HepG2 (cell line): ENCODE measurements around the gene DUS1L. TPM values are rescaled to one million over a fixed set of nuclear protein-coding genes. Genes with fewer than 3 reads are reported as not detected.

Experiments used
- AHR ChIP-seq: IDR thresholded peaks from 2 replicates; pipeline ENCODE4 v1.6.1; 2018; ENCODE audit warnings: missing genetic modification reagents, missing compliant biosample characterization
- FOXO1 ChIP-seq: sonication (generic); formaldehyde crosslinking; IDR thresholded peaks from 2 replicates; pipeline ENCODE4 v1.4.0; 2020; ENCODE audit warnings: missing genetic modification reagents
- FOXP1 ChIP-seq, 2 experiments: fragments of 450-650 bp in 1 of 2; IDR thresholded peaks; 2 replicates each; pipeline ENCODE4 v1.6.1; 2017 to 2018; ENCODE audit warnings: antibody characterized with exemption in 1 of 2
- NCOA1 ChIP-seq: sonication (generic); formaldehyde crosslinking; IDR thresholded peaks from 2 replicates; pipeline ENCODE4 v1.9.0; 2021; ENCODE audit warnings: missing genetic modification reagents
- NRL ChIP-seq: sonication (generic); formaldehyde crosslinking; IDR thresholded peaks from 2 replicates; pipeline ENCODE4 v1.5.0; 2020; ENCODE audit warnings: missing genetic modification reagents, mild to moderate bottlenecking, moderate library complexity, borderline replicate concordance
- PRDM15 ChIP-seq: sonication (generic); formaldehyde crosslinking; IDR thresholded peaks from 2 replicates; pipeline ENCODE4 v1.4.0; 2020; ENCODE audit warnings: missing genetic modification reagents
- RORA ChIP-seq: sonication (generic); formaldehyde crosslinking; IDR thresholded peaks from 2 replicates; pipeline ENCODE4 v1.5.0; 2020; ENCODE audit warnings: mild to moderate bottlenecking, missing genetic modification reagents, moderate library complexity
- SIX4 ChIP-seq: sonication (generic); formaldehyde crosslinking; IDR thresholded peaks from 2 replicates; pipeline ENCODE4 v1.4.0; 2020; ENCODE audit warnings: missing genetic modification reagents
- TCF7L2 ChIP-seq: IDR thresholded peaks from 2 replicates; pipeline ENCODE4 v1.6.1; 2011; ENCODE audit warnings: mild to moderate bottlenecking, low read depth, low read length, moderate library complexity
- YEATS4 ChIP-seq: sonication (generic); formaldehyde crosslinking; IDR thresholded peaks from 2 replicates; pipeline ENCODE4 v1.4.0; 2020; ENCODE audit warnings: missing genetic modification reagents, borderline replicate concordance
- ZBTB21 ChIP-seq: sonication (generic); formaldehyde crosslinking; IDR thresholded peaks from 2 replicates; pipeline ENCODE4 v1.4.0; 2020; ENCODE audit warnings: missing genetic modification reagents
- ZMAT3 ChIP-seq: sonication (generic); formaldehyde crosslinking; conservative IDR thresholded peaks from 2 replicates; pipeline ENCODE4 v1.7.0; 2021; ENCODE audit warnings: missing genetic modification reagents
- ZNF530 ChIP-seq: sonication (generic); formaldehyde crosslinking; IDR thresholded peaks from 2 replicates; pipeline ENCODE4 v1.5.0; 2020; ENCODE audit warnings: low read depth, mild to moderate bottlenecking, missing genetic modification reagents
- ZNF550 ChIP-seq: sonication (generic); formaldehyde crosslinking; IDR thresholded peaks from 2 replicates; pipeline ENCODE4 v1.4.0; 2020; ENCODE audit warnings: mild to moderate bottlenecking, missing genetic modification reagents, borderline replicate concordance
- ZSCAN21 ChIP-seq: sonication (generic); formaldehyde crosslinking; IDR thresholded peaks from 2 replicates; pipeline ENCODE4 v1.8.0; 2022; ENCODE audit warnings: mild to moderate bottlenecking, missing genetic modification reagents, moderate library complexity, borderline replicate concordance
- polyA plus RNA-seq, 8 experiments: library from polyadenylated mRNA; depleted of rRNA in 3 of 8; stranded (reverse) in 7 of 8; unstranded in 1 of 8; fragments of >200 nt; fragmentation: Illumina TruSeq in 4 of 8; extraction: Trizol in 4 of 8; gene quantifications; 2 replicates each; pipeline versions ENCODE4 v1.2.1 to v1.2.3, GENCODE V29; 2011 to 2016; ENCODE audit warnings: low read depth in 4 of 8, missing spikeins in 1 of 8, mixed read lengths in 1 of 8; ENCODE audit not compliant: insufficient read depth in 1 of 8
- total RNA-seq, 5 experiments: library from RNA; depleted of rRNA; stranded (reverse); fragments of >200 nt; fragmentation: Illumina TruSeq; extraction: Trizol; gene quantifications; 2 replicates each; pipeline ENCODE4 v1.2.3, GENCODE V29; 2016; ENCODE audit warnings: low read depth in 1 of 5
- TF ChIP-seq, protein P1 (sequence below): sonication (generic); formaldehyde crosslinking; IDR thresholded peaks from 2 replicates; pipeline ENCODE4 v1.5.1; 2020; ENCODE audit warnings: missing genetic modification reagents, mild to moderate bottlenecking, borderline replicate concordance
- TF ChIP-seq, protein P2 (sequence below): sonication (generic); formaldehyde crosslinking; IDR thresholded peaks from 2 replicates; pipeline ENCODE4 v1.8.0; 2022; ENCODE audit warnings: mild to moderate bottlenecking, missing genetic modification reagents, moderate library complexity
- TF ChIP-seq, protein P3 (sequence below): sonication (generic); formaldehyde crosslinking; conservative IDR thresholded peaks from 2 replicates; pipeline ENCODE4 v1.4.0; 2020; ENCODE audit warnings: missing genetic modification reagents
- TF ChIP-seq, protein P4 (sequence below): IDR thresholded peaks from 2 replicates; pipeline ENCODE4 v1.6.1; 2016; ENCODE audit warnings: missing compliant biosample characterization, missing genetic modification reagents, borderline replicate concordance

The DUS1L gene
- total and polyA plus RNA-seq, 2 of the 13 experiments (the other 11 are each of a cell fraction or from before 2014, with no cell fraction given), result 81.0 to 109 TPM

- TF ChIP-seq, protein P1, sequence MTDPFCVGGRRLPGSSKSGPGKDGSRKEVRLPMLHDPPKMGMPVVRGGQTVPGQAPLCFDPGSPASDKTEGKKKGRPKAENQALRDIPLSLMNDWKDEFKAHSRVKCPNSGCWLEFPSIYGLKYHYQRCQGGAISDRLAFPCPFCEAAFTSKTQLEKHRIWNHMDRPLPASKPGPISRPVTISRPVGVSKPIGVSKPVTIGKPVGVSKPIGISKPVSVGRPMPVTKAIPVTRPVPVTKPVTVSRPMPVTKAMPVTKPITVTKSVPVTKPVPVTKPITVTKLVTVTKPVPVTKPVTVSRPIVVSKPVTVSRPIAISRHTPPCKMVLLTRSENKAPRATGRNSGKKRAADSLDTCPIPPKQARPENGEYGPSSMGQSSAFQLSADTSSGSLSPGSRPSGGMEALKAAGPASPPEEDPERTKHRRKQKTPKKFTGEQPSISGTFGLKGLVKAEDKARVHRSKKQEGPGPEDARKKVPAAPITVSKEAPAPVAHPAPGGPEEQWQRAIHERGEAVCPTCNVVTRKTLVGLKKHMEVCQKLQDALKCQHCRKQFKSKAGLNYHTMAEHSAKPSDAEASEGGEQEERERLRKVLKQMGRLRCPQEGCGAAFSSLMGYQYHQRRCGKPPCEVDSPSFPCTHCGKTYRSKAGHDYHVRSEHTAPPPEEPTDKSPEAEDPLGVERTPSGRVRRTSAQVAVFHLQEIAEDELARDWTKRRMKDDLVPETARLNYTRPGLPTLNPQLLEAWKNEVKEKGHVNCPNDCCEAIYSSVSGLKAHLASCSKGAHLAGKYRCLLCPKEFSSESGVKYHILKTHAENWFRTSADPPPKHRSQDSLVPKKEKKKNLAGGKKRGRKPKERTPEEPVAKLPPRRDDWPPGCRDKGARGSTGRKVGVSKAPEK (CRISPR knock-in tag), result no peak
- TF ChIP-seq ZSCAN21 (CRISPR knock-in tag), result no peak
- TF ChIP-seq PRDM15 (CRISPR knock-in tag), result no peak
- no peak for TF ChIP-seq FOXO1
- TF ChIP-seq NCOA1, result no peak
- 0 out of 2 replicates have a peak, but pooled peaks have one; percentile 45 for TF ChIP-seq ZMAT3 (CRISPR knock-in tag)
- no peak for TF ChIP-seq RORA (CRISPR knock-in tag)
- no peak for TF ChIP-seq ZBTB21 (CRISPR knock-in tag)
- TF ChIP-seq, protein P2, sequence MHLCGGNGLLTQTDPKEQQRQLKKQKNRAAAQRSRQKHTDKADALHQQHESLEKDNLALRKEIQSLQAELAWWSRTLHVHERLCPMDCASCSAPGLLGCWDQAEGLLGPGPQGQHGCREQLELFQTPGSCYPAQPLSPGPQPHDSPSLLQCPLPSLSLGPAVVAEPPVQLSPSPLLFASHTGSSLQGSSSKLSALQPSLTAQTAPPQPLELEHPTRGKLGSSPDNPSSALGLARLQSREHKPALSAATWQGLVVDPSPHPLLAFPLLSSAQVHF (CRISPR knock-in tag), result no peak
- no peak for TF ChIP-seq SIX4 (CRISPR knock-in tag)
- TF ChIP-seq ZNF550 (CRISPR knock-in tag), result no peak
- TF ChIP-seq AHR, result 0 out of 2 replicates have a peak, but pooled peaks have one; percentile 20
- no peak for TF ChIP-seq TCF7L2
- TF ChIP-seq, protein P3, sequence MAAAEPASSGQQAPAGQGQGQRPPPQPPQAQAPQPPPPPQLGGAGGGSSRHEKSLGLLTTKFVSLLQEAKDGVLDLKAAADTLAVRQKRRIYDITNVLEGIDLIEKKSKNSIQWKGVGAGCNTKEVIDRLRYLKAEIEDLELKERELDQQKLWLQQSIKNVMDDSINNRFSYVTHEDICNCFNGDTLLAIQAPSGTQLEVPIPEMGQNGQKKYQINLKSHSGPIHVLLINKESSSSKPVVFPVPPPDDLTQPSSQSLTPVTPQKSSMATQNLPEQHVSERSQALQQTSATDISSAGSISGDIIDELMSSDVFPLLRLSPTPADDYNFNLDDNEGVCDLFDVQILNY, result no peak
- TF ChIP-seq FOXP1 (IDR thresholded peaks at IDR 0.05), result no peak
- no peak for TF ChIP-seq FOXP1 (CRISPR knock-in tag; IDR thresholded peaks at IDR 0.05)
- TF ChIP-seq ZNF530, result peak; percentile 58; the same call in 1 of the 2 replicates
- no peak for TF ChIP-seq NRL (CRISPR knock-in tag)
- TF ChIP-seq, protein P4, sequence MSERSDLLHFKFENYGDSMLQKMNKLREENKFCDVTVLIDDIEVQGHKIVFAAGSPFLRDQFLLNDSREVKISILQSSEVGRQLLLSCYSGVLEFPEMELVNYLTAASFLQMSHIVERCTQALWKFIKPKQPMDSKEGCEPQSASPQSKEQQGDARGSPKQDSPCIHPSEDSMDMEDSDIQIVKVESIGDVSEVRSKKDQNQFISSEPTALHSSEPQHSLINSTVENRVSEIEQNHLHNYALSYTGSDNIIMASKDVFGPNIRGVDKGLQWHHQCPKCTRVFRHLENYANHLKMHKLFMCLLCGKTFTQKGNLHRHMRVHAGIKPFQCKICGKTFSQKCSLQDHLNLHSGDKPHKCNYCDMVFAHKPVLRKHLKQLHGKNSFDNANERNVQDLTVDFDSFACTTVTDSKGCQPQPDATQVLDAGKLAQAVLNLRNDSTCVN (CRISPR knock-in tag), result no peak
- TF ChIP-seq YEATS4 (CRISPR knock-in tag), result peak; percentile 10; the same call in 1 of the 2 replicates
Observed at GRCh38 chr17:82095777-82096708, 30.4 kb upstream of the DUS1L start (continued).
